Mucosa of rectum (tissue), 2 donors: Measurements from ENCODE around the gene GBX1.

Experiments used
- H3K27ac ChIP-seq, 2 donors: one replicate each; pipeline ENCODE4 v1.7.0; 2013; ENCODE audit warnings: inconsistent platforms in 2 of 2, low read depth in 2 of 2, low read length in 2 of 2
- H3K27me3 ChIP-seq, 2 donors: one replicate each; pipeline ENCODE4 v1.7.0; 2013; ENCODE audit warnings: low read length in 2 of 2; ENCODE audit not compliant: control insufficient read depth in 2 of 2, insufficient read depth in 2 of 2
- H3K36me3 ChIP-seq, 2 donors: one replicate each; pipeline ENCODE4 v1.7.0; 2013; ENCODE audit warnings: low read length in 2 of 2; ENCODE audit not compliant: control insufficient read depth in 2 of 2, insufficient read depth in 2 of 2
- H3K4me1 ChIP-seq, 2 donors: one replicate each; pipeline ENCODE4 v1.7.0; 2013; ENCODE audit warnings: low read length in 2 of 2, mild to moderate bottlenecking in 1 of 2; ENCODE audit not compliant: control insufficient read depth in 2 of 2, insufficient read depth in 2 of 2
- H3K4me3 ChIP-seq, 2 donors: one replicate each; pipeline ENCODE4 v1.7.0; 2013; ENCODE audit warnings: low read length in 2 of 2
- H3K9ac ChIP-seq, 2 donors: one replicate each; pipeline ENCODE4 v1.7.0; 2013; ENCODE audit warnings: low read length in 2 of 2, low read depth in 1 of 2, mild to moderate bottlenecking in 1 of 2
- H3K9me3 ChIP-seq, 2 donors: one replicate each; pipeline ENCODE4 v1.7.0; 2013; ENCODE audit warnings: low read length in 2 of 2; ENCODE audit not compliant: control insufficient read depth in 2 of 2
- donor health status: healthy.
- donor health status: Normal muscosa, but diverticular disease.

Gene GBX1

GRCh38 chr7:151102991-151103390 lies 64.5 kb downstream of the GBX1 start:
- Histone ChIP-seq H3K27me3 (no peaks in the 10 kb centered on the region), H3K27ac (no peak overlapping the region), H3K4me1 (no peaks in the 10 kb centered on the region), H3K36me3 (peaks cover 0 to 4% of the 10 kb centered on the region in 2 donors), H3K9ac (no peak overlapping the region), H3K9me3 (no peaks in the 10 kb centered on the region), H3K4me3 (no peak overlapping the region)

GRCh38 chr7:151101621-151102396 lies 65.7 kb downstream of the GBX1 start:
- H3K9ac ChIP-seq, result no peak overlapping the region

DNA sequence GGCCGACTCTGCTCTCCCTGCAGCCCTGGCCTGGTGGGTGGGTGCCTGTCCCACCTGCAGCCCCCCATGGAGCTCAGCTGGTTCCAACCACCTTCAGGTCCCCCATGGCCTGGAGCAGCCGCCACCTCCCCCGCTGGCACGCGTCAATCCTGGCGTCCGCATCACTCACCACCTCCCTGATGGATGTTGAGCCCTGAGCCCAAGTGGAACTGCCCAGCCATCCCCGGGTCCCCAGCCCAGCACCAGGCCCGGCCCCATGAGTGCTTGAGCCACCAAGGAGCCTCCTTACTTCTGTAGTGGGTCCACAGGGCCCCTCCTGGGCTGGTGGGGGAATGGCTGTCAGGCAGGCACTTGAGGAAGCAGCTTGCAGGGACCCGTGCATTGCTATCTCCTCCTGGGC lies 66.6 kb downstream of the GBX1 start:
- H3K9me3 ChIP-seq, result no peaks in the 10 kb centered on the region
- H3K4me3 ChIP-seq, result no peak overlapping the region
- H3K27me3 ChIP-seq, result no peaks in the 10 kb centered on the region
- no peak overlapping the region for H3K27ac ChIP-seq
- H3K36me3 ChIP-seq, result peaks cover 0 to 4% of the 10 kb centered on the region in 2 donors
- no peak overlapping the region for H3K9ac ChIP-seq
- no peaks in the 10 kb centered on the region for H3K4me1 ChIP-seq

More at GRCh38 chr7:151101621-151102396, 65.7 kb downstream of the GBX1 start:
- no peaks in the 10 kb centered on the region for H3K27me3 ChIP-seq
- H3K4me3 ChIP-seq, result no peak overlapping the region
- H3K36me3 ChIP-seq, result peaks cover 0 to 4% of the 10 kb centered on the region in 2 donors
- H3K4me1 ChIP-seq, result no peaks in the 10 kb centered on the region
- no peak overlapping the region for H3K27ac ChIP-seq
- H3K9me3 ChIP-seq, result no peaks in the 10 kb centered on the region

- no peaks in the 10 kb centered on the region for H3K9me3 ChIP-seq
- peaks cover 0 to 3% of the 10 kb centered on the region in 2 donors for H3K36me3 ChIP-seq
- H3K9ac ChIP-seq, result no peak overlapping the region
- H3K27ac ChIP-seq, result no peak overlapping the region
- no peaks in the 10 kb centered on the region for H3K4me1 ChIP-seq
- no peak overlapping the region for H3K4me3 ChIP-seq
- H3K27me3 ChIP-seq, result no peaks in the 10 kb centered on the region
These were observed 67.8 kb downstream of the GBX1 start for GRCh38 chr7:151099486-151100211.
